Measurements from ENCODE around the gene DAPK2. TPM values are rescaled to one million over a fixed set of nuclear protein-coding genes. Genes with fewer than 3 reads are reported as not detected.

The DAPK2 gene
- total and polyA plus RNA-seq, 2 donors (not counting 1 experiment from before 2014, with no cell fraction given) = 14.4 to 21.4 TPM

DNA sequence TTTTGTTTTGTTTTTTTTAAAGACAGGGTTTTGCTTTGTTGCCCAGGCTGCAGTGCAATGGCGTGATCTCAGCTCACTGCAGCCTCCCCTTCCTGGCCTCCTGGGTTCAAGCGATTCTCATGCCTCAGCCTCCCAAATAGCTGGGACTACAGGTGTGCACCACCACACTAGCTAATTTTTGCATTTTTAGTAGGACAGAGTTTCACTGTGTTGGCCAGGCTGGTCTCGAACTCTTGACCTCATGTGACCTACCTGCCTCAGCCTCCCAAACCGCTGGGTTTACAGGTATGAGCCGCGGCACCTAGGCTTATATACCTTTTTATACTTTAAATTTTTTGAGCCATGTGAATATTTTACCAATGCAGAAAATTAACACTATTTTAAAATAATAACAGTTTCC, 155.7 kb downstream of the DAPK2 start:
- Histone ChIP-seq H3K36me3 (ENCODE audit: control insufficient read depth, insufficient read depth, low read length) (no peaks in the 10 kb centered on the region), H3K27me3 (ENCODE audit: control insufficient read depth, insufficient read depth, low read length) (no peaks in the 10 kb centered on the region), H2AFZ (ENCODE audit: low read length) (no peak overlapping the region), H3K27ac (ENCODE audit: insufficient read depth, low read length) (no peak overlapping the region), H3K9me3 (ENCODE audit: control insufficient read depth, insufficient read depth, low read depth, low read length) (no peaks in the 10 kb centered on the region), H3K9ac (ENCODE audit: insufficient read depth, low read length) (no peak overlapping the region), H4K20me1 (ENCODE audit: control insufficient read depth, extremely low read depth, insufficient read depth, low read length) (no peaks in the 10 kb centered on the region), H3K4me2 (ENCODE audit: extremely low read depth, insufficient read depth, low read length) (no peak overlapping the region), H3K4me1 (ENCODE audit: control insufficient read depth, extremely low read depth, insufficient read depth, low read length) (no peaks in the 10 kb centered on the region), H3K4me3 (replicated peaks in 1 of 4; ENCODE audit: control extremely low read depth in 1 of 4, insufficient read depth in 1 of 4, low read depth in 3 of 4, low read length in 4 of 4) (no peak overlapping the region), H3K79me2 (ENCODE audit: control insufficient read depth, insufficient read depth, low read length) (no peaks in the 10 kb centered on the region)
- no peak for DNase-seq (ENCODE audit: low read depth in 2 of 2)
- TF ChIP-seq CTCF (conservative IDR thresholded peaks at IDR 0.05 in 1 of 2, IDR thresholded peaks at IDR 0.05 in 1 of 2; ENCODE audit: low read depth in 1 of 2, low read length in 2 of 2) (no peak), EZH2 (IDR thresholded peaks at IDR 0.05; ENCODE audit: low read length, missing control alignments) (no peak)

- Histone ChIP-seq H3K79me2 (ENCODE audit: control insufficient read depth, insufficient read depth, low read length) (no peaks in the 10 kb centered on the region), H3K4me1 (ENCODE audit: control insufficient read depth, extremely low read depth, insufficient read depth, low read length) (no peaks in the 10 kb centered on the region), H3K27ac (ENCODE audit: insufficient read depth, low read length) (no peak overlapping the region), H4K20me1 (ENCODE audit: control insufficient read depth, extremely low read depth, insufficient read depth, low read length) (no peaks in the 10 kb centered on the region), H3K4me2 (ENCODE audit: extremely low read depth, insufficient read depth, low read length) (no peak overlapping the region), H3K9me3 (ENCODE audit: control insufficient read depth, insufficient read depth, low read depth, low read length) (no peaks in the 10 kb centered on the region), H2AFZ (ENCODE audit: low read length) (no peak overlapping the region), H3K4me3 (replicated peaks in 1 of 4; ENCODE audit: control extremely low read depth in 1 of 4, insufficient read depth in 1 of 4, low read depth in 3 of 4, low read length in 4 of 4) (no peak overlapping the region), H3K36me3 (ENCODE audit: control insufficient read depth, insufficient read depth, low read length) (no peaks in the 10 kb centered on the region), H3K27me3 (ENCODE audit: control insufficient read depth, insufficient read depth, low read length) (no peaks in the 10 kb centered on the region), H3K9ac (ENCODE audit: insufficient read depth, low read length) (no peak overlapping the region)
- DNase-seq (ENCODE audit: low read depth in 2 of 2) = no peak
- no peak for TF ChIP-seq CTCF (conservative IDR thresholded peaks at IDR 0.05 in 1 of 2, IDR thresholded peaks at IDR 0.05 in 1 of 2; ENCODE audit: low read depth in 1 of 2, low read length in 2 of 2)
- no peak for TF ChIP-seq EZH2 (IDR thresholded peaks at IDR 0.05; ENCODE audit: low read length, missing control alignments)
These were observed 156.5 kb downstream of the DAPK2 start for GRCh38 chr15:63889831-63890230.

- no peaks in the 10 kb centered on the region for H3K27me3 ChIP-seq (ENCODE audit: control insufficient read depth, insufficient read depth, low read length)
- no peak overlapping the region for H3K4me2 ChIP-seq (ENCODE audit: extremely low read depth, insufficient read depth, low read length)
- no peaks in the 10 kb centered on the region for H3K9me3 ChIP-seq (ENCODE audit: control insufficient read depth, insufficient read depth, low read depth, low read length)
- no peaks in the 10 kb centered on the region for H4K20me1 ChIP-seq (ENCODE audit: control insufficient read depth, extremely low read depth, insufficient read depth, low read length)
- no peaks in the 10 kb centered on the region for H3K79me2 ChIP-seq (ENCODE audit: control insufficient read depth, insufficient read depth, low read length)
- no peaks in the 10 kb centered on the region for H3K36me3 ChIP-seq (ENCODE audit: control insufficient read depth, insufficient read depth, low read length)
- H3K4me3 ChIP-seq (replicated peaks in 1 of 4; ENCODE audit: control extremely low read depth in 1 of 4, insufficient read depth in 1 of 4, low read depth in 3 of 4, low read length in 4 of 4) = no peak overlapping the region
- H3K9ac ChIP-seq (ENCODE audit: insufficient read depth, low read length) = no peak overlapping the region
- no peak overlapping the region for H3K27ac ChIP-seq (ENCODE audit: insufficient read depth, low read length)
- H3K4me1 ChIP-seq (ENCODE audit: control insufficient read depth, extremely low read depth, insufficient read depth, low read length) = no peaks in the 10 kb centered on the region
- H2AFZ ChIP-seq (ENCODE audit: low read length) = no peak overlapping the region
- TF ChIP-seq EZH2 (IDR thresholded peaks at IDR 0.05; ENCODE audit: low read length, missing control alignments) (no peak), CTCF (conservative IDR thresholded peaks at IDR 0.05 in 1 of 2, IDR thresholded peaks at IDR 0.05 in 1 of 2; ENCODE audit: low read depth in 1 of 2, low read length in 2 of 2) (no peak)
- DNase-seq (ENCODE audit: low read depth in 2 of 2) = no peak
These were observed 157.5 kb downstream of the DAPK2 start for GRCh38 chr15:63888823-63889222.

Data from fibroblast of lung (primary cell).